ENCODE measurements around the gene SELENOM. TPM values are rescaled to one million over a fixed set of nuclear protein-coding genes. Genes with fewer than 3 reads are reported as not detected.

The SELENOM gene, protein sequence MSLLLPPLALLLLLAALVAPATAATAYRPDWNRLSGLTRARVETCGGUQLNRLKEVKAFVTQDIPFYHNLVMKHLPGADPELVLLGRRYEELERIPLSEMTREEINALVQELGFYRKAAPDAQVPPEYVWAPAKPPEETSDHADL
- total RNA-seq (10 to 100 TPM; 74.9 to 77.8 TPM), polyA plus RNA-seq (100 to 1,000 TPM; 114 to 142 (median 134) TPM), total RNA-seq (5.6 to 25.8 (median 18.3) reads per million in 6 experiments)

DNA sequence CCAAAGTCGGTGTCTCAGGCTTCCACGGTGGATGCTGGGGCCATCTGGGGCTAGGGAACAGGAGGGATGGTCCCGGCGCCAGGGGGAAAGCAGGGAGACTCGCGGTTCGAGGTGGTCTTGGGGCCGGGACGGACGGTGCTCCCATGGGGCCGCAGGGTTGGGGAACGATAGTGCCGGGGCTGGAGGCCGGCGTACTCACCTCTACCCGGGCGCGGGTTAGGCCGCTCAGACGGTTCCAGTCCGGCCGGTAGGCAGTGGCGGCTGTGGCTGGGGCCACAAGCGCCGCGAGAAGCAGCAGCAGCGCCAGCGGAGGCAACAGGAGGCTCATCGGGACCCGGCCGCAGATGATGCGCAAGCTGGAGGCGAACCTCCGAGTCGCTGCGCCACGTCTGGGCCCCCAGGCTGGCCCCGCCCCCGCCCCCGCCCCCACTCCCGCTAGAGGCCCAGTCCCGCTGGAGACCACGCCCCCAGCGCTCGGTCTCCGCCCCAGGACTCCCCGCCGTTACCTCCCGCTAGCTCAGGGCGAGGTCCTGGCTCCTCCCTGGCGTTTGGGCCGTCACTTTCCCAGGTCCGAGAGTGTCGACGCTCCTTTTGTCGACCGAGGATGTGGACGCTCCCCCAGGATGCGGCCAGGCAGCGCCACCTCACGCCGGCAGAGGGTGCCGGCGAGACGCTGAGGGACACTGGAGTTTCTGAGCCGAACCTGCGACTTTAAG is at the start of gene SELENOM:
SELENOM (minus strand) TSS at position 391 of the 716 bp plus-strand sequence; CDS start at position 328, 63 bp downstream.
- Mint-ChIP-seq H3K9me3 (no peaks in the 10 kb centered on the region), H3K27ac (peak within 1 kb of the TSS; percentile 86 to 97 (median 94)), H3K4me1 (peaks cover 18 to 27% (median 21%) of the 10 kb centered on the region in 4 donors), H3K27me3 (no peaks in the 10 kb centered on the region), H3K36me3 (peaks cover 0 to 3% (median 0%) of the 10 kb centered on the region in 3 donors), H3K4me3 (peak within 1 kb of the TSS; percentile 90 to 97 (median 95))
- DNase-seq (peak; percentile 77 to 92 (median 84)), ATAC-seq (peak; percentile 89 to 90)
- POLR2A ChIA-PET = interaction anchor here (0.7 to 2.4 kb wide), 15 partner anchors 11 to 523 kb away, joined by 3 to 11 read pairs (median 5); partner anchors contain the start of genes PIK3IP1, RNF185 and TUG1

DNA sequence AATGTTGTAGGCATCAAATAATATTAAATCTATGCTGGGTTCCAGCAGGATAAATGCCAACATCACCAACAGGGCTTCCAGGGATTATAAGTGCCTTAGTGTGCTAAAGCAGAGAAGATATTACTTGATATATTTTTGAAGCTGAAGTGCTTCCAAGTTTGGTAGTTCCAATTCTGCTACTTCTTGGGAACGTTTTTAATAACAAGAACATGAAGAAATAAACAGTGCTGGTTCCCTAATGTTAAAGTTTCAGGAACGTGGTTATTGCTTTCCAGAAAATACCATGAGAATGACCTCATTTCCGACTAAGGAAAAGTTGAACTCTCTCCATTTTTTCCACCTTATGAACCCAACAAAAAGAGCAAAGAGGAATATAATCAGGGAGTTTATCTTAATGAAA is 48.1 kb upstream of the SELENOM start:
- Mint-ChIP-seq H3K36me3 (no peaks in the 10 kb centered on the region), H3K27ac (no peak overlapping the region), H3K4me3 (no peak overlapping the region), H3K27me3 (peaks cover 0 to 2% (median 2%) of the 10 kb centered on the region in 5 donors), H3K9me3 (no peaks in the 10 kb centered on the region), H3K4me1 (peaks cover 2 to 11% (median 6%) of the 10 kb centered on the region in 4 donors)
- DNase-seq = no peak
- no peak for ATAC-seq
- POLR2A ChIA-PET = no interaction called here

DNA sequence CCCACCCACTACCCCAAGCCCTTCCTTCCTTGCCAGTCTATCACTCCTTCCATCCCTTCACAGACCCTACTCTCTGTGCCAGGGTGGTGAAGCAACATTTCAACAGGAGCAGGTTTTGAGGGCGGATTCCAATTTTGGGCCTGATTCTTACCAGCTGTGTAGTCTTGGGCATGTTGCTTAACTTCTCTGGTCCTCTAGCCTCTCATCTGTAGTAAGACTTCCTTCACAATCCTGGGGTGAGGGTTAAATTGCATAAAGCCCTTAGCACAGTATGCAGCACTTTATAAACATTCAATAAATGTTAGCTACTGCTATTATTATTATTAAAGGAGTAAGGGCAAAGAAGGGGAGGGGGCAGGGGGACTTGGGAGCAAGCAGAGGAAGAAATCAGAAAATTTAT is 47.6 kb upstream of the SELENOM start:
- H3K36me3 Mint-ChIP-seq = no peaks in the 10 kb centered on the region
- peaks cover under 1 to 7% (median 4%) of the 10 kb centered on the region in 4 donors for H3K4me1 Mint-ChIP-seq
- DNase-seq (no peak), ATAC-seq (no peak)
- H3K27me3 Mint-ChIP-seq = peaks cover 0 to 5% (median 2%) of the 10 kb centered on the region in 5 donors
- no peak overlapping the region for H3K4me3 Mint-ChIP-seq
- POLR2A ChIA-PET = no interaction called here
- no peaks in the 10 kb centered on the region for H3K9me3 Mint-ChIP-seq
- no peak overlapping the region for H3K27ac Mint-ChIP-seq

DNA sequence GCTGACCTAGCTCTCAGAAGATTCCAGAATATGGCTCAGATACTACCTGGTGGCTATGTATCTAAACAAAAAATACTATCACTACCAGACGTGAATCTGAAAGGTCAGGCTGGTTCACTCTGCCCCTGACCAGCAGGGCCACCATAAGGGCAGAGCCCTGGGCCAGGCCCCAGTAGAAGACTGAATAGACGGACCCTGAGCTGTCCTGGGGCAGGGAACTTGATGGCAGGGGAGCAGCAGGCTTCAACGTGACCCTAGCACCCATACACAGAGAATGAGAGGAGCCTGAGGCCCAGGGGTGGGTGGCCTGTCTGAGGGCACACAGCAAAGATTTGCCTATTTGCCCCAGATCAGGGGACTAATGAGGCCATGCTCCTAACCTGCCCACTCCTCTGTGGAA is 46.0 kb upstream of the SELENOM start:
- H3K36me3 Mint-ChIP-seq = no peaks in the 10 kb centered on the region
- H3K4me1 Mint-ChIP-seq = peaks cover 0 to 4% (median 0%) of the 10 kb centered on the region in 4 donors

DNA sequence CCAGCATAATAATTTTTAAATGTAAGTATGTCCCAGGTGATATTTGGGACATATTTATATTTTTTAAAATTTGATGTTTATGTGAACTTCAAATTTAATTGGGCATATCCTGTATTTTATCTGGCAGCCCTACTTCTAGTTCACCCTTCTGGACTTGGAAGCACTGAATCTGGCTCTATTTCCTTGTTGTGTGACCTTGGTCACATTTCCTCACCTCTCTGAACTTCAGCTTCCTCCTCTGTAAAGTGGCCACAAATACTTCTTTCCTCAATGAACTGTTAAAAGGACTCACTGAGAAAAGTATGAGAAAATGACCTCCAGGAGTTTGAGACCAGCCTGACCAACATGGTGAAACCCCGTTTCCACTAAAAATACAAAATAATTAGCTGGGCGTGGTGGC is 44.5 kb upstream of the SELENOM start:
- no peak overlapping the region for H3K27ac Mint-ChIP-seq
- H3K4me3 Mint-ChIP-seq = no peak overlapping the region
- H3K36me3 Mint-ChIP-seq = peaks cover 0 to 4% (median 0%) of the 10 kb centered on the region in 3 donors
- ATAC-seq (no peak), DNase-seq (no peak)
- peaks cover 0 to 6% (median 4%) of the 10 kb centered on the region in 5 donors for H3K27me3 Mint-ChIP-seq
- H3K9me3 Mint-ChIP-seq = peaks cover 0 to 10% (median 0%) of the 10 kb centered on the region in 9 donors
- peaks cover 0 to 4% (median 0%) of the 10 kb centered on the region in 4 donors for H3K4me1 Mint-ChIP-seq
- POLR2A ChIA-PET = no interaction called here

More for the DNA sequence above, 46.0 kb upstream of the SELENOM start:
- H3K9me3 Mint-ChIP-seq = no peaks in the 10 kb centered on the region
- DNase-seq (no peak), ATAC-seq (no peak)
- no peak overlapping the region for H3K4me3 Mint-ChIP-seq
- POLR2A ChIA-PET = no interaction called here
- peaks cover 0 to 6% (median 4%) of the 10 kb centered on the region in 5 donors for H3K27me3 Mint-ChIP-seq
- H3K27ac Mint-ChIP-seq = no peak overlapping the region

DNA sequence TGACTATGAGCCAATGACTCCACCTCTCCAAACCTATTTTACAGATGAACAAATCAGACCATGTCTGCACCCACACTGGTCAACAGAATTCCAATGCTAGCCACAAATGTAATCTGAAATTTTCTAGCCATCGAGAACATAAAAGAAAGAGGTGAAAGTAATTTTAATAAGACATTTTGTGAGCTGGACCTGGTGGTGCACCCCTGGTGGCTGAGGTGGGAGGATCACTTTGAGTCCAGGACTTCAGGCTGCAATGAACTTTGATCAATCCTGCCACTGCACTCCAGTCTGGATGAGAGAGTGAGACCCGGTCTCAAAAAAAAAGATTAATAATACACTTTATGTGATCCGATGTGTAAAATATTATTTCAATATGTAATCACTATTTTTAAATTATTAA is 43.2 kb upstream of the SELENOM start:
- POLR2A ChIA-PET = no interaction called here
- no peak for ATAC-seq
- peaks cover 0 to 16% (median 0%) of the 10 kb centered on the region in 9 donors for H3K9me3 Mint-ChIP-seq
- H3K27me3 Mint-ChIP-seq = peaks cover 0 to 6% (median 4%) of the 10 kb centered on the region in 5 donors
- H3K27ac Mint-ChIP-seq = no peak overlapping the region
- H3K4me3 Mint-ChIP-seq = no peak overlapping the region
- DNase-seq = no peak
- peaks cover 0 to 4% (median 0%) of the 10 kb centered on the region in 4 donors for H3K4me1 Mint-ChIP-seq
- peaks cover 0 to 4% (median 2%) of the 10 kb centered on the region in 3 donors for H3K36me3 Mint-ChIP-seq

DNA sequence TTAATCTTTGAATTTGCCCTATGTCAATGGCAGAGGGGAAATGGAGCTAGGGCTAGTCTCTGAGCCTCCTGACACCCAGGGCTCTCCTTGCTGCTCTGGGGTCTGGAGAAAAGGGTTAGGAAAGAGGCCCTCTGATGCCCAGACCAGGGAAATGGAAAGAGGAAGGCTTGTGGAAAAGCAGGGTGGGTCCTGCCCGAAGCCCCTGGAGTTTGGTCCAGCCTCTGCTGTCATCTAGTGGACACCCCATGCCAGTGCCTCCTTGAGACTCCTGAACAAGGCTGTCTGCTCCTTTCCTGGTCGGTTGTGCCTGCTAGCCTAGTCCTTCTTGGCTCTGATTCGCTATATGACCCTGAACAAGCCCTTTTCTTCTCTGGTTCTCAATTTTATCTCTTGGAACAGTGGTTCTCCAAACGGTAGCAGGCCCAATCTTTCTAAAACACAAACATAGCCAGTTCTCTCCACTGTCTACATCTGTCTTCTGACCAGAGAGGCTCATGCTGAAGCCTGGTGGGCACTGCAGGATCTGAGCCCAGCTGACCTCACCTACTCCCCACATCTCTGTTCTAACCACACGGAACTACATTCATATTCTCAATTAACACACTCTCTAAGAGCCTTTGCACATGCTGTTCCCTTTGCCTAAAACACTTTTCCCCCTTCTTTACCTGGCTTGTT is 41.7 kb upstream of the SELENOM start:
- Mint-ChIP-seq H3K36me3 (peaks cover 0 to 12% (median 2%) of the 10 kb centered on the region in 3 donors), H3K27me3 (peaks cover 0 to 6% (median 4%) of the 10 kb centered on the region in 5 donors), H3K4me1 (peaks cover 0 to 4% (median 0%) of the 10 kb centered on the region in 4 donors), H3K4me3 (no peak overlapping the region), H3K9me3 (peaks cover 0 to 29% (median 0%) of the 10 kb centered on the region in 9 donors), H3K27ac (peak overlapping the region in 2 of 10 donors; percentile 40 to 65)
- ATAC-seq (peak; percentile 40 to 65), DNase-seq (peak in 3 of 10 donors; percentile 19 to 25 (median 20))
- POLR2A ChIA-PET = no interaction called here

DNA sequence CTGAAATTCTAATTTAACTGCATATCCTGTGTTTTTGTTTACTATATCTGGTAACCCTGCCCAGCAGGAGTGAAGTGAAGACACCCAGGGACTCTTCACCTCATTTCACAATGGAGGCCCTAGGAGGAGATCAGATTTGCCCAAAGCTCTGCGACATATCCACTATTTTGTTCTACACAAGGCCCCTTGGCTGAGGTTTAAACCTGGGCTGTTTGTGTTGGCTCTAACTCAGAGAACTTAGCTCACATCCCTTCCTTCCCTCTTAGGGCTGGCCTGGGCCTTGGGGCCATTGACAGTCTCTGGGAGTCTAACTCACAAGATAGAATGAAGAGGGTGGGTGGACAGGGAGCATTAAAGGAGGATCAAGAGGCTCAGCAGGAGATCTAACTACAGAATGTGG is 41.1 kb upstream of the SELENOM start:
- POLR2A ChIA-PET = no interaction called here
- no peak overlapping the region for H3K27ac Mint-ChIP-seq

DNA sequence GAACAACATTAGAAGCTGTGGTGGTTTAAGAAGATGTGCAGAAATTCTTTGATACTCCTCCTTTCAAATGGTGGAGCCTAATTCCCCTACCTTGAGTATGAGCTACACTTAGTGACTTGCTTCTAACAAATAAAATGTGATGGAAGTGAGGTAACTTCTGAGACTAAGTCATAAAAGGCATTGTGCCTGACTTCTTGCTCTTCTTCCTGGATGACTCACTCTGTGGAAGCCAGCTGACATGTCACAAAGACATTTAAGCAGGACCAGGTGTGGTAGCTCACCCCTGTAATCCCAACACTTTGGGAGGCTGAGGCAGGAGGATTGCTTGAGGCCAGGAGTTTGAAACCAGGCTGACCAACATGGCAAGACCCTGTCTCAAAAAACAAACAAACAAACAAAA is 36.9 kb upstream of the SELENOM start:
- POLR2A ChIA-PET = no interaction called here
- no peak for DNase-seq
- H3K27me3 Mint-ChIP-seq = peaks cover 0 to 9% (median 1%) of the 10 kb centered on the region in 5 donors
- peaks cover 0 to 12% (median 2%) of the 10 kb centered on the region in 3 donors for H3K36me3 Mint-ChIP-seq
- no peak overlapping the region for H3K4me3 Mint-ChIP-seq
- peaks cover 0 to 1% (median 0%) of the 10 kb centered on the region in 4 donors for H3K4me1 Mint-ChIP-seq
- H3K27ac Mint-ChIP-seq = no peak overlapping the region
- peaks cover 0 to 33% (median 0%) of the 10 kb centered on the region in 9 donors for H3K9me3 Mint-ChIP-seq
- no peak for ATAC-seq

More for the DNA sequence above, 41.1 kb upstream of the SELENOM start:
- Mint-ChIP-seq H3K4me3 (no peak overlapping the region), H3K4me1 (peaks cover 0 to 4% (median 0%) of the 10 kb centered on the region in 4 donors), H3K9me3 (peaks cover 0 to 33% (median 0%) of the 10 kb centered on the region in 9 donors), H3K27me3 (peaks cover 0 to 6% (median 4%) of the 10 kb centered on the region in 5 donors), H3K36me3 (peaks cover 0 to 12% (median 2%) of the 10 kb centered on the region in 3 donors)
- ATAC-seq = no peak
- no peak for DNase-seq

DNA sequence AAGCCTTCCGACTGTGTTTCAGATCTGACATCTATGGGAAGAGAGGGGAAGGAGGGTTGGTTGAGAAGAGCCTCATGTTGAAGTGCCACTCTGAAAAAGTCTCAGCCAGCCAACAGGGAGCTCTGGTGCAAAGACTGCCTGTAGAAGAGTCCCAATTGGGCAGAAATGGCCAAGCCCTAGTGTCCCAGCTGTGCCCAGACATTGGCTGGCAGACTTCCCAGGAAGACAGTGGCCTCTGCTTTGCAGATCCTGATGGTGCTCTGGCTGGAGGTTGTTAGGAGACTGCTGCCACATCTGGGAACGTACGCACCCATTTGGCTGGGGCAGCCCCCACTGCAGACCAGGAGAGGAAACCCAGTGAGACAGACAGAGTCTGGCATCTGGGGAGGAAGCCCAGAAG is 36.2 kb upstream of the SELENOM start:
- Mint-ChIP-seq H3K4me1 (no peaks in the 10 kb centered on the region), H3K4me3 (no peak overlapping the region), H3K36me3 (peaks cover 0 to 12% (median 2%) of the 10 kb centered on the region in 3 donors), H3K9me3 (peaks cover 0 to 33% (median 0%) of the 10 kb centered on the region in 9 donors), H3K27ac (peak overlapping the region in 2 of 10 donors; percentile 23 to 79), H3K27me3 (peaks cover 0 to 9% (median 5%) of the 10 kb centered on the region in 5 donors)
- DNase-seq = no peak
- ATAC-seq = no peak
- POLR2A ChIA-PET = no interaction called here

DNA sequence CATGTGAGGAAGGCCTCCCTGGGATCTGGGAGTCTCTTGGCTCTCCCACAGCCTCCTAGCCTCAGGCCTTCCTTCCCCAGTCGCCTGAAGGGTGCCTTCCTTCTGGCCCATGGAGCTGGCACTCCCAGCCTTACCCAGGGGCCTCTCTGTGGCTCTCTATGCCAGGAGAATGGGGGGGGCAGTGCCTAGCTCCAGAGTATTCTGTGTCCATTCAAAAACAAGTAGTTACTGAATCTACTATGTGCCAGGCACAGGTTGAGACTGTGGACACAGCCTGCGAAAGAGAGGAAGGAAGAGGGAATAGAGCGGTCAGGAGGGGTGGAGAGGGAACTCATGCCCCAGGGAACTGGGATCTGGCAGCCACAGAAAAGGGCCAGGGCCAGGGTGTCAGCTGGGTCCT is 35.7 kb upstream of the SELENOM start:
- peak overlapping the region in 1 of 10 donors; percentile 11 for H3K27ac Mint-ChIP-seq
- ATAC-seq = no peak
- peaks cover 0 to 9% (median 7%) of the 10 kb centered on the region in 5 donors for H3K27me3 Mint-ChIP-seq
- peaks cover 0 to 33% (median 0%) of the 10 kb centered on the region in 9 donors for H3K9me3 Mint-ChIP-seq
- POLR2A ChIA-PET = no interaction called here
- no peak overlapping the region for H3K4me3 Mint-ChIP-seq
- H3K4me1 Mint-ChIP-seq = no peaks in the 10 kb centered on the region
- no peak for DNase-seq
- peaks cover 0 to 12% (median 2%) of the 10 kb centered on the region in 3 donors for H3K36me3 Mint-ChIP-seq

DNA sequence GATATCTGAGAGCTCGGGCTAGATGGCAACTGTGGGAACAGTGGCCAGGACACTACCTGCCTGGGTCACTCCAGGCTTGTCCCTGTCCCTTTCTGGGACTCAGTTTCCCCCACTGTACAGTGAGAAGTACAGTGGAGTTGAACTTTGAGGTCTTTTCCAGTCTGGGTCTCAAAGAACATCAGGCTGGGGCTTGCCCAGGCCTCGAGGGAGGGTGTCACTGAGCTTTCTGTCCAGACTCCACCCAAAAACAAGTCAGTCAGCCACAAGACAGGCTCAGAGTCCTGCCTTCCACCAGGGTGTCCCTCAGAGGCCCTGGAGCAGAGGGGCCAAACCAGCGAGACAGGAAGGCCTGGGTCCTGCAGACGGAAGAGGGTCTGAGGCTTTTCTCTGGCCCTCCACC is 34.9 kb upstream of the SELENOM start:
- Mint-ChIP-seq H3K4me1 (no peaks in the 10 kb centered on the region), H3K4me3 (no peak overlapping the region), H3K27ac (peak overlapping the region in 1 of 10 donors; percentile 11), H3K27me3 (peaks cover 0 to 9% (median 7%) of the 10 kb centered on the region in 5 donors), H3K36me3 (peaks cover 0 to 12% (median 2%) of the 10 kb centered on the region in 3 donors), H3K9me3 (peaks cover 0 to 27% (median 0%) of the 10 kb centered on the region in 9 donors)
- ATAC-seq (no peak), DNase-seq (no peak)
- POLR2A ChIA-PET = no interaction called here
